Osteoblast (primary cell): ENCODE data around the gene OR5D16. TPM values are rescaled to one million over a fixed set of nuclear protein-coding genes. Genes with fewer than 3 reads are reported as not detected.

ENCODE experiments used
- DNase-seq: peaks from one replicate; pipeline ENCODE4 v3.0.0; 2011; ENCODE audit warnings: low spot score, mixed read lengths; ENCODE audit not compliant: insufficient read length; ENCODE audit errors: missing footprints
- H2AFZ ChIP-seq: 2 replicates; pipeline ENCODE4 v1.6.0; 2011; ENCODE audit warnings: mild to moderate bottlenecking, low read length
- H3K27ac ChIP-seq: 2 replicates; pipeline ENCODE4 v1.5.1; 2011; ENCODE audit warnings: mild to moderate bottlenecking, low read depth, low read length, moderate library complexity
- H3K27me3 ChIP-seq: 2 replicates; pipeline ENCODE4 v1.6.0; 2012; ENCODE audit warnings: mild to moderate bottlenecking, control low read depth, inconsistent platforms, low read length, moderate library complexity; ENCODE audit not compliant: insufficient read depth
- H3K36me3 ChIP-seq: 2 replicates; pipeline ENCODE4 v1.5.1; 2011; ENCODE audit warnings: mild to moderate bottlenecking, low read length, control low read depth, moderate library complexity; ENCODE audit not compliant: insufficient read depth
- H3K4me1 ChIP-seq: 2 replicates; pipeline ENCODE4 v1.5.1; 2011; ENCODE audit warnings: mild to moderate bottlenecking, low read length, control low read depth, moderate library complexity; ENCODE audit not compliant: insufficient read depth
- H3K4me2 ChIP-seq: 2 replicates; pipeline ENCODE4 v1.6.0; 2011; ENCODE audit warnings: mild to moderate bottlenecking, low read length; ENCODE audit not compliant: insufficient read depth
- H3K4me3 ChIP-seq: fragments of 200-600 bp; sonication (generic); 3 replicates; pipeline ENCODE4 v1.5.1; 2012; ENCODE audit warnings: mild to moderate bottlenecking, low read length, inconsistent platforms; ENCODE audit not compliant: insufficient read depth
- H3K79me2 ChIP-seq: 2 replicates; pipeline ENCODE4 v1.6.0; 2012; ENCODE audit warnings: mild to moderate bottlenecking, low read length, control low read depth, inconsistent platforms; ENCODE audit not compliant: insufficient read depth
- H3K9me3 ChIP-seq: 2 replicates; pipeline ENCODE4 v1.5.1; 2011; ENCODE audit warnings: low read depth, low read length, control low read depth
- H4K20me1 ChIP-seq: 2 replicates; pipeline ENCODE4 v1.6.0; 2012; ENCODE audit warnings: mild to moderate bottlenecking, low read length, control low read depth; ENCODE audit not compliant: insufficient read depth
- CTCF ChIP-seq: IDR thresholded peaks from 2 replicates; pipeline ENCODE4 v1.5.1; 2011; ENCODE audit warnings: mild to moderate bottlenecking, low read depth, low read length, moderate library complexity; ENCODE audit errors: extremely low read depth
- total RNA-seq: library from RNA; depleted of rRNA; stranded (reverse); fragments of >200 nt; gene quantifications from 2 replicates; pipeline ENCODE4 v1.2.3, GENCODE V29; 2012

OR5D16 gene
- total RNA-seq, result not detected in 2 replicates

- Histone ChIP-seq H3K4me1 (no peaks in the 10 kb centered on the region), H3K79me2 (no peaks in the 10 kb centered on the region), H3K4me3 (no peak within 1 kb of the TSS), H3K27me3 (no peaks in the 10 kb centered on the region), H2AFZ (no peak within 1 kb of the TSS), H4K20me1 (no peaks in the 10 kb centered on the region), H3K9me3 (no peaks in the 10 kb centered on the region), H3K27ac (no peak within 1 kb of the TSS), H3K4me2 (no peak within 1 kb of the TSS), H3K36me3 (no peaks in the 10 kb centered on the region)
- DNase-seq, result no peak
- no peak for TF ChIP-seq CTCF
Observed at GRCh38 chr11:55838452-55838851, at the start of gene OR5D16. Gene OR5D16 (plus strand): TSS chr11:55838752. CDS start chr11:55838752, 0 bp downstream.

GRCh38 chr11:55791606-55792005 is 46.9 kb upstream of the OR5D16 start:
- no peaks in the 10 kb centered on the region for H3K36me3 ChIP-seq
- TF ChIP-seq CTCF, result no peak
- H3K27me3 ChIP-seq, result no peaks in the 10 kb centered on the region
- no peak for DNase-seq
- no peak overlapping the region for H3K4me2 ChIP-seq
- no peaks in the 10 kb centered on the region for H3K4me1 ChIP-seq
- H4K20me1 ChIP-seq, result no peaks in the 10 kb centered on the region
- peaks cover 6% of the 10 kb centered on the region for H3K9me3 ChIP-seq
- no peak overlapping the region for H3K4me3 ChIP-seq
- no peak overlapping the region for H3K27ac ChIP-seq
- H2AFZ ChIP-seq, result no peak overlapping the region
- no peaks in the 10 kb centered on the region for H3K79me2 ChIP-seq

GRCh38 chr11:55793321-55793720 is 45.2 kb upstream of the OR5D16 start:
- Histone ChIP-seq H4K20me1 (no peaks in the 10 kb centered on the region), H3K4me1 (no peaks in the 10 kb centered on the region), H3K27me3 (no peaks in the 10 kb centered on the region), H2AFZ (no peak overlapping the region), H3K79me2 (no peaks in the 10 kb centered on the region), H3K27ac (no peak overlapping the region), H3K4me3 (no peak overlapping the region), H3K36me3 (no peaks in the 10 kb centered on the region), H3K4me2 (no peak overlapping the region), H3K9me3 (peaks cover 6% of the 10 kb centered on the region)
- DNase-seq, result no peak
- TF ChIP-seq CTCF, result no peak

- no peaks in the 10 kb centered on the region for H3K79me2 ChIP-seq
- no peaks in the 10 kb centered on the region for H3K4me1 ChIP-seq
- no peaks in the 10 kb centered on the region for H3K27me3 ChIP-seq
- peaks cover 6% of the 10 kb centered on the region for H3K9me3 ChIP-seq
- no peak for TF ChIP-seq CTCF
- no peaks in the 10 kb centered on the region for H3K36me3 ChIP-seq
- no peak within 1 kb of the TSS for H3K27ac ChIP-seq
- no peak within 1 kb of the TSS for H3K4me3 ChIP-seq
- no peak for DNase-seq
- no peak within 1 kb of the TSS for H2AFZ ChIP-seq
- no peaks in the 10 kb centered on the region for H4K20me1 ChIP-seq
- H3K4me2 ChIP-seq, result no peak within 1 kb of the TSS
Observed at GRCh38 chr11:55795256-55795655, 43.3 kb upstream of the OR5D16 start, which contains the start of gene OR5D14. Gene OR5D14 (plus strand): TSS chr11:55795556. CDS start chr11:55795556, 0 bp downstream.
